Skeletal muscle cell (primary cell): ENCODE data around the gene TPPP.
"Not testable (repeated sequence)": the region's sequence is repeated elsewhere in the genome, so short reads cannot be mapped to it uniquely, and the experiment has no call there.

ENCODE experiments used
- DNase-seq: peaks from one replicate; pipeline ENCODE4 v3.0.0-alpha.2; 2010; ENCODE audit warnings: low read depth
- H3K4me3 ChIP-seq: 2 replicates; pipeline ENCODE4 v1.5.1; 2011; ENCODE audit warnings: low read depth, mild to moderate bottlenecking, control low read depth, low read length, moderate library complexity

Gene TPPP

GRCh38 chr5:637581-638450 is 55.3 kb downstream of the TPPP start:
- no peak for DNase-seq
- no peak overlapping the region for H3K4me3 ChIP-seq

- H3K4me3 ChIP-seq: no peak overlapping the region
- no peak for DNase-seq
These were observed 56.2 kb downstream of the TPPP start for GRCh38 chr5:636951-637350.

- no peak for DNase-seq
- H3K4me3 ChIP-seq: no peak overlapping the region
These were observed 57.7 kb downstream of the TPPP start for GRCh38 chr5:635306-636055.

GRCh38 chr5:634191-634590 is 59.0 kb downstream of the TPPP start:
- DNase-seq: no peak
- H3K4me3 ChIP-seq: no peak overlapping the region

GRCh38 chr5:633501-633955 is 59.6 kb downstream of the TPPP start:
- H3K4me3 ChIP-seq: no peak overlapping the region
- DNase-seq: peak; percentile 31

GRCh38 chr5:628351-629205 is 64.6 kb downstream of the TPPP start:
- not testable (repeated sequence) for H3K4me3 ChIP-seq, DNase-seq

- DNase-seq: no peak
- H3K4me3 ChIP-seq: no peak overlapping the region
These were observed 65.3 kb downstream of the TPPP start for GRCh38 chr5:627840-628239.

- no peak overlapping the region for H3K4me3 ChIP-seq
- no peak for DNase-seq
These were observed 66.3 kb downstream of the TPPP start for GRCh38 chr5:626850-627249.

- no peak for DNase-seq
- no peak overlapping the region for H3K4me3 ChIP-seq
These were observed 67.6 kb downstream of the TPPP start for GRCh38 chr5:625516-625915.

- DNase-seq: no peak
- H3K4me3 ChIP-seq: no peak overlapping the region
These were observed 68.3 kb downstream of the TPPP start for GRCh38 chr5:624951-625230.

- no peak for DNase-seq
- no peak overlapping the region for H3K4me3 ChIP-seq
These were observed 68.8 kb downstream of the TPPP start for GRCh38 chr5:624118-624950.

GRCh38 chr5:623531-623930 is 69.6 kb downstream of the TPPP start:
- no peak overlapping the region for H3K4me3 ChIP-seq

GRCh38 chr5:622946-623522 is 70.1 kb downstream of the TPPP start:
- no peak overlapping the region for H3K4me3 ChIP-seq
- no peak for DNase-seq

More at GRCh38 chr5:623531-623930, 69.6 kb downstream of the TPPP start:
- DNase-seq: no peak

- H3K4me3 ChIP-seq: no peak overlapping the region
- DNase-seq: no peak
These were observed 70.8 kb downstream of the TPPP start for GRCh38 chr5:622359-622758.

- H3K4me3 ChIP-seq: no peak overlapping the region
- DNase-seq: no peak
These were observed 71.8 kb downstream of the TPPP start for GRCh38 chr5:621341-621761.

- DNase-seq: no peak
- H3K4me3 ChIP-seq: no peak overlapping the region
These were observed 72.5 kb downstream of the TPPP start for GRCh38 chr5:620586-621180.

- no peak for DNase-seq
- no peak overlapping the region for H3K4me3 ChIP-seq
These were observed 73.0 kb downstream of the TPPP start for GRCh38 chr5:620152-620551.

- no peak for DNase-seq
- H3K4me3 ChIP-seq: no peak overlapping the region
These were observed 73.7 kb downstream of the TPPP start for GRCh38 chr5:619444-619843.
